ENCODE results near the gene ZSCAN5C.
"Not testable (repeated sequence)": the region's sequence is repeated elsewhere in the genome, so short reads cannot be mapped to it uniquely, and the experiment has no call there.

The ZSCAN5C gene

DNA sequence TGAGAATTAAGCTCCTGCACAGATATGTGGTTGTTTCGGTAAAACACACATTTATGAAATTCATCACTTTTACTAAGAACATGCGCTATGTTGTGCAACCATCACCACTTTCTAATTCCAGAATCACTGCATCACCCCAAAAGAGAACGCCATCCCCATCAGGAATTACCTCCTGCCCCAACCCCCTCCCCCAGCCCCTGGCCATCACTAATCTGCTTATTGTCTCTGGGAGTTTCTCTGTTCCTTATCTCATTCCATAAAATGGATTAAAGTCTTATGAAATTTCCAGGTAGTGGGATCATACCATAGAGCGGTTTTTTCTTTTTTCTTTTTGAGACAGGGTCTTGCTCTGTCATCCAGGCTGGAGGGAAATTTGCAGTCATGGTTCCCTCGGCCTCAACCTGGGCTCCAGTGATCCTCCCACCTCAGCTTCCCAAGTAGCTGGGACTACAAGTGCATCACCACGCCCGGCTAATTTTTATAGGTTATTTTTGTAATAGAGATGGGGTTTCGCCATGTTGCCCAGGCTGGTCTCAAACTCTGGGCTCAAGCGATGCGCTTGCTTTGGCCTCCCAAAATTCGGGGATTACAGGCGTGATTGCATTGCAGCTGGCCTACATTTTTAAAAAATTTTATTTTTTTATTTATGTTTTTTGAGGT, 8.0 kb upstream of the ZSCAN5C start:
- no peak for FAIRE-seq

DNA sequence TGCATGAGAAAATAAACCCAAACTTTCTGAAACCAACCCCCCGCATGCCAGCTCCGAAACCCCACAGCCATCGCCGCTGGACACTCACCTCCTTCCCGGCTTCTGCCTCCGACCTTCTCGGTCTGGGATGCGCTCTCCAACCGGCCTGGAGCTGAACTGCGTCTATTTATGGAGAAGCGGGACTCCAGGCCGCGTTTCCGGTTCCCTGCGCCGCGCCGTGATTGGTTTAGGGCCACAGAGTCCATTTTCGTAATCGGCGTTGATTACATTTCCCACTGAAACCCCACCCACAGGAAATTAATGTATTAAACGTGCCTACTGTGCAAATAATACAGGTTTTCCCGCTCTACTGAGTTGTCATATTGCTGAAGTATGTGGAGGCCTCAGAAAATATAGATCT, 4.4 kb upstream of the ZSCAN5C start, which contains the start of gene ZSCAN5B:
ZSCAN5B (minus strand) TSS at position 138 of the 400 bp plus-strand sequence. CDS start 4,731 bp downstream, outside the sequence.
- not testable (repeated sequence) for FAIRE-seq

DNA sequence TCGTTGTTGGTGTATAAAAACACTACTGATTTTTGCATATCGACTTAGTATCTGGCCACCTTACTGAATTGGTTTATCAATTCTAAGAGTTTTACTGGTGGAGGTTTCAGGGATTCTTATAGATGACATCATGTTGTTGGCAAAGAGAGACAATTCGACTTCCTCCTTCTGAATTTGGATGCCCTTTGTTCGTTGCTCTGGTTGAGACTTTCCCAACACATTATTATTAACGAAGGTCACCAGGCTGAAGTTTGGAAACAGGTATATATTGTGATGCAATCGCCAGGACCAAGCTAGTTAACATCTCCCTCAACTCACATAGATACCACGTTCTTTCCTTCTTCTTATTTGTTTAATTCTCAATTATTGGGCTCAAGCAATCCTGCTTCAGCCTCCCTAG, 2.4 kb upstream of the ZSCAN5C start:
- no peak for FAIRE-seq

DNA sequence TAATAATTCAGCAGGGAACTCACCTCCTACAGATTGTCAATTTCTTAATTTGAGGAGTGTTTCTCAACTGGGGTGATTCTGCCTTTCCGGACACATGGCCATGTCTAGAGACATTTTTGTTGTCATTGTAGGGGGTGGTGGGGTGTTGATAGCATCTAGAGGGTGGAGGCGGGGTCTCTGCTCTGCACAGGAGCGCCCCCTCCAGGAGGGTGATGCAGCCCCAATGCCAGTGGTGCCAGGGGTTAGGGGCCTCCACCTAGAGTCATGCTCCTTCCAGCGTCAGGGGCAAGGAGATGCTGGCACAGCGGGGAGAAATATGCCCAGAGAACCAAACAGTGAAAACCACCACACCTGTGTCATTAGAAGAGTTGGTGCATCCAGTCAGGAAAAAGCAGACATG, 5.5 kb downstream of the ZSCAN5C start:
- FAIRE-seq = not testable (repeated sequence)

DNA sequence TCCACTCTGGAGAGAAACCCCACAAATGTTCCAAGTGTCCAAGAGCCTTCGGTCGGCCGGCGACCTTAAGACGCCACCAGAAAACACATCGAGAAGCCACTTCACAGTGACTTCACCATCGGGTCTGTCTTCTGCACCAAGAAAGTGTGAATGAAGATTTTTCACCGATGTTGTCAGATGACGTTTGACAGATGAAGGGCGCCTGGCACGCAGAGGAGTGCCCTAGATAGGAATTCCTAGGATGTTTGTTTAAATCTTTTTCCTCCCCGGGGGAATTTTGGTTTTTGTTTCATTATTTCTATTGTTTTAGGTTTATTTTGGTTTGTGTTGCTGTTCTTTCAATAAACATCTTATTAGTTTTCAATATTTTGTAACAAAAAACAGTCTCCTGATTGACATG, 7.0 kb downstream of the ZSCAN5C start:
- FAIRE-seq = no peak

DNA sequence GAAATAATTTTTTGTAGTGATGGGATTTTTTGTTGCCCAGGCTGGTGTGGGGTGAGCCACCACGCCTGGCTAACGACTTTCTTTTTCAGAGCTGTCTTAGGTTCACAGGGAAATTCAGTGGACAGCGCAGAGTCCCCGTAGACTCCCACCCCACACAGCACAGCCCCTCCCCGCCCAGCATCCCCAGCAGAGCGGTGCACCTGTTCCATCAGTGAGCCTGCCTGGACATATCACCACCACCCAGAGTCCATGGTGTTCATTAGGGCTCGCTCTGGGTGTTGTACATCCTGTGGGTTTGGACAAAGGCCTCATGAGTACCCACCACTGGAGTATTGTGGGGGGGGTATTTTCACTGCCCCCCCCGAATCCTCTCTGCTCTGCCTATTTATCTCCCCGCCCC, 8.0 kb downstream of the ZSCAN5C start:
- not testable (repeated sequence) for FAIRE-seq

DNA sequence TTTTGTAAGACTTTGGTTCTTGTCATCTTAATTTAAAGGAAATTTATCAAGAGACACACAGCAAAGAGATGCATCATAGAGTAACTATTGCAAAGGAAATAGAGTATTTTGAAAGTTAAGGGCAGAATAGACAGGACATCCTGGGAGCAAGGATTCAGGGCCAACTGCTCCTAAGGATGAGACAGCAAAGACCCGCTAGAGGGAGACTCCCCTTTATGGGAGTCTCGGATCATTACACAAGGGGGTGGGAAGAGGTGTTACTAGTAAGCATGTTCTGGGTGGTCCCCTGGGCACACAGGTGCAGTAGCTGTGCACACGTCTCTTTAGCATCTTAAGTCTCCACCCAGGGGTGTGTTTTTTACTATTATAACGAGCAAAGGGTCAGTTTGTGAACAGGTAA, 9.6 kb downstream of the ZSCAN5C start:
- FAIRE-seq = no peak

DNA sequence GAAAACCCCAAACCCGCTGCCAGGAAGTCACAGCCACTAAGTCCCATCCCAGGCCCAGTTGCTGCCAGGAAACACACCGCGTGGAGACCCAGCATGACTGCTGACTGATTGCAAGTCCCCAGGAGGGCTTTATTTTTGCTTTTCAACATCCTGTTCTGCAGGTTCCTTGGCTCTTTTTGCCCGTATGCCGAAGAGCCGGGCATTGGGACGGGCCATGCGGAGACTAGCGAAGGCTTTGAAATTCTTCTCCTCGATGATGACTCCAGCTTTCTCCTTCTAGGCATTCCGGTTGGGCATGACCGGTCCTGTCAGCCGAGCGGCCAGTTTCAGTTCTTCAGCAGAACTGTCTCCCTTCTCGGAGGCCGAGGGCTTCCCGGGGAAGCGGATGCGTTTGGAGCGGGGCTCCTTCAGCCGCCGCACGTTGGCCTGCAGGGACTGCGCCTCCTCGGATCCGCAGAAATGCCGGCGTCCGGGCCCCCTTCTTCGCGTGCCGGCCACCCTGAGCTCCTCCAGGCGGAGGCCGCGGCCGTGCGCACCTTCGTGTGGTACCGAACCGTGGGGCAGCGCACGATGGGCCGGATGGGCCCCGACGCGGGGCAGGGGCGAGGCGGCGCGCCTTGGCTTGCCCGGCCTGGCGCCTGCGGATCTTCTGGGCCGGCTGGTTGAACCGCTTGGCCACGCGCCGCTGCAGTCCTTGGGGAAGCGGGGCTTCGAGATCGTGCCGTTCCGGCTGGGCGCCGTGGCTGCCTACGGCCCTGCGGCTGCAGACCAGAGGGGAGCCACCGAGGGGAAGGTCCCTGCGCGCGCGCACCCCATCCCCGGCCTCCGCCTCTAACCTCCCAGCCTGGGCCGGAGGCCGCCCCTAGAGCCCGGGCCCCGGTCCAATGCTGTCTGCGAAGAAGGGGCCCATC, 15.2 kb downstream of the ZSCAN5C start:
- no peak for FAIRE-seq

DNA sequence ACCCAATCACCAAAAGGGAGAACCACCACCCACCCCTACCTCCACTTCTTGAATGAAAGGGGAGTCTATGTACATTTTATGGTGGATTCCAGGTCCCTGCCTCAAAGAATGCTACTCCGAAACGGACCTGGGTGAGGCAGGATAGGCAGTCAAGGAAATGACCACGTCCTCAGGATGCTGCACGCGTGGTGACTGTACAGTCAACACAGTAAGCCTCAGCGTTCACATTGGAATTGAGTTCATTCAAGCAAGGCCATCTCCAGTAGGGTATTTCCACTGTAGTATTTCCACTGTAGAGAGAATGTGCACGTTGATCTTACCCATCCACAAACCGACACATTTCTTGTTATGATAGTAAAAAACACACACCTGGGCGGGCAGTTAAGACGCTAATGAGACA, 16.9 kb downstream of the ZSCAN5C start:
- FAIRE-seq = no peak

DNA sequence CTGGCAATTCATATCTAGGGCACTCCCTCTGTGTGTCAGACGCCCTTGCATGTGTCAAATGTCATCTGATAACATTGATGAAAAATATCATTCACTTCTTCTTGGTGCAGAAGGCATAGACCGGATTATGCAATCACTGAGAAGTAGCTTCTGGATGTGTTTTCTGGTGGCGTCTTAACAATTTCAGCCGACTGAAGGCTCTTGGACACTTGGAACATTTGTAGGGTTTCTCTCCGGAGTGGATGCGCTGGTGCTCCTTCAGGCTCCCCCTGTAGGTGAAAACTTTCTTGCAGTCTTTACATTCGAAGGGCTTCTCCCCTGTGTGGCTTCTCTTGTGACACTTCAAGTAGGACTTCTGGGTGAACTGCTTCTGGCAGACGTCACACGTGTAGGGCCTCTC, 19.4 kb downstream of the ZSCAN5C start:
- not testable (repeated sequence) for FAIRE-seq

DNA sequence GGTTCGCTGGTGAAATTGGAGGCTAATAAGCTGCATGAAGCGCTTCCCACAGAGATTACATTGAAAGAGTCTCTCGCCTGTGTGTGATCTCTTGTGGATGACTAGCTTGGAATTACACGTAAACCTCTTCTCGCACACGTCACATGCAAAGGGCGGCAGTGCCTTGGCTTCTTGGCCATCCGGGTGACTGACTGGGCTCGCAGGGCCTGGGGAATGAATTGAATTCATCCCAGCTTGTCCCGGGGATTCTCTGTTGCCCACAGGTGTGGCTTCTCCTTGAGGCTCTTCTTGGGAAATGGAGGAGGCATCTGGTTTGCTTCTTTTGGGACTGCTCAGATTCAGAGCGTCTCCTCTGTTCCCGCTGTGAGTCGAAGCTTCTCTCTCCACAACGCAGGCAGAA, 19.8 kb downstream of the ZSCAN5C start:
- FAIRE-seq = no peak

DNA sequence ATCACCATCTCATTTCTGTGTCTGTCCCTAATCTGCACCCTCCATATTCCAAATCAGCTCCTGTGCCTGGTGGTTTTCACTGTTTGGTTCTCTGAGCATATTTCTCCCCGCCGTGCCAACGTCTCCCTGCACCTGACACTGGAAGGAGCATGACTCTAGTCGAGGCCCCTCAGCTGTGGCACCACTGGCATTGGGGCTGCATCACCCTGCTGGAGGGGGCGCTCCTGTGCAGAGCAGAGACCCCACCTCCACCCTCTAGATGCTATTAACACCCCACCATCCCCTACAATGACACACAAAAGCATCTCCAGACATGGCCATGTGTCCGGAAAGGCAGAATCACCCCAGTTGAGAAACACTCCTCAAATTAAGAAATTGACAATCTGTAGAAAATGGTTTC, 20.8 kb downstream of the ZSCAN5C start:
- FAIRE-seq = no peak

DNA sequence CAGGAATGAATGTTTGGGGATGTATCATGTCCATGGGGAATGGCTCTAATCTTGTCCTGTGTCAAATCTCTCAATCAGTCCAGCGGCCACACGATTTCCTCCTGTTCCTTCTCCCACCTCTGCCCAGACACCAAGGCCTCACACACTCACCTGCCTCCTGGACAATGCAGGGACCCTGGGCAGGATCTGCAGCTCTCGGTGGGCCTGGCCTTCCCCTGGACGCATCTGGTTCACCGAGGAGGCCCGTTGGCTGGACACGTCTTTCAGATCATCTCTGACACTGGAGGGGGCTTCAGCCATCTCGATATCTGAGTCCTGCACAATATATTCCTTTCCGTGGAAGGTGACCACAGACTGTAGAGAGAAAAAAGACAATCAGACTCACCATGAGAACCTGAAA, 21.4 kb downstream of the ZSCAN5C start:
- no peak for FAIRE-seq

DNA sequence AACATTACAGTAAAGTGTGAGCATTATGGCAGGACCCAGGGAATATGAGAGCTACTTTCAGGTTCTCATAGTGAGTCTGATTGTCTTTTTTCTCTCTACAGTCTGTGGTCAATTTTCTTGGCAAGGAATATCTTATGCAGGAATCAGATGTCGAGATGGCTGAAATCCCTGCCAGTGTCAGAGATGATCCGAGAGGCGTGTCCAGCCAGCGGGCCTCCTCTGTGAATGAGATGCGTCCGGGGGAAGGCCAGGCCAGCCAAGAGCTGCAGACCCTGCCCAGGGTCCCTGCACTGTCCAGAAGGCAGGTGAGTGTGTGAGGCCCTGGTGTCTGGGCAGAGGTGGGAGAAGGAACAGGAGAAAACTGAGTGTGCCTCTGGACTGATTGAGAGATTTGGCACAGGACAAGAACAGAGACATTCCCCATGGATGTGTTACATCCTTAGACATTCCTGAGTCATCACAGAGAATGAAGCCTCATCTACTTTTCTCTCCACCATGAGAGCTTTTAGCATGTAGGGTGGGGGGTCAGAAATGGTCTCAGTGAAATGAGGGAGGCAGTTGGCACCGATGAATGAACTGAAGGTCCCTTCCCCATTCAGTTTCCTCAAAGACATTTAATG, 43.2 kb downstream of the ZSCAN5C start:
- FAIRE-seq = no peak

DNA sequence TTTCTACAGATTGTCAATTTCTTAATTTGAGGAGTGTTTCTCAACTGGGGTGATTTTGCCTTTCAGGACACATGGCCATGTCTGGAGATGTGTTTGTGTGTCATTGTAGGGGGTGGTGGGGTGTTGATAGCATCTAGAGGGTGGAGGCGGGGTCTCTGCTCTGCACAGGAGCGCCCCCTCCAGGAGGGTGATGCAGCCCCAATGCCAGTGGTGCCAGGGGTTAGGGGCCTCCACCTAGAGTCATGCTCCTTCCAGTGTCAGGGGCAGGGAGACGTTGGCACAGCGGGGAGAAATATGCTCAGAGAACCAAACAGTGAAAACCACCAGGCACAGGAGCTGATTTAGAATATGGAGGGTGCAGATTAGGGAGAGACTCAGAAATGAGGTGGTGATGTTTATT, 43.7 kb downstream of the ZSCAN5C start:
- not testable (repeated sequence) for FAIRE-seq

DNA sequence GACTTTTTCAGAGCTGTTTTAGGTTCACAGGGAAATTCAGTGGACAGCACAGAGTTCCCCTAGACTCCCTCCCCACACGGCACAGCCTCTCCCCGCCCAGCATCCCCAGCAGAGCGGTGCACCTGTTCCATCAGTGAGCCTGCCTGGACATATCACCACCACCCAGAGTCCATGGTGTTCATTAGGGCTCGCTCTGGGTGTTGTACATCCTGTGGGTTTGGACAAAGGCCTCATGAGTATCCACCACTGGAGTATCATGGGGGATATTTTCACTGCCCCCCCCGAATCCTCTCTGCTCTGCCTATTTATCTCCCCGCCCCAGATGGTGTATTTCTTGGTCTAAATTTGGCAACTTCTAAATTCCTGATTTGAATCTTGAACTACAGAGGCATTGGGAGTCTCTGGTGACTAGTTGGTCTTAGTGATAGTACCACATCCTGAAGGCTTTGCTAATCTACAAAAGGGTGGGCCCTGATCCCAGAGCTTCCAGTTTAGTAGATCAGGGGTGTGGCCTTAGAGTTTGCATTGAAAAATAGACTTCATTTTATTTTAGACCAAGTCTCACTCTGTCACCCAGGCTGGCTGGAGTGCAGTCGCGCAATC, 46.8 kb downstream of the ZSCAN5C start:
- FAIRE-seq = not testable (repeated sequence)

DNA sequence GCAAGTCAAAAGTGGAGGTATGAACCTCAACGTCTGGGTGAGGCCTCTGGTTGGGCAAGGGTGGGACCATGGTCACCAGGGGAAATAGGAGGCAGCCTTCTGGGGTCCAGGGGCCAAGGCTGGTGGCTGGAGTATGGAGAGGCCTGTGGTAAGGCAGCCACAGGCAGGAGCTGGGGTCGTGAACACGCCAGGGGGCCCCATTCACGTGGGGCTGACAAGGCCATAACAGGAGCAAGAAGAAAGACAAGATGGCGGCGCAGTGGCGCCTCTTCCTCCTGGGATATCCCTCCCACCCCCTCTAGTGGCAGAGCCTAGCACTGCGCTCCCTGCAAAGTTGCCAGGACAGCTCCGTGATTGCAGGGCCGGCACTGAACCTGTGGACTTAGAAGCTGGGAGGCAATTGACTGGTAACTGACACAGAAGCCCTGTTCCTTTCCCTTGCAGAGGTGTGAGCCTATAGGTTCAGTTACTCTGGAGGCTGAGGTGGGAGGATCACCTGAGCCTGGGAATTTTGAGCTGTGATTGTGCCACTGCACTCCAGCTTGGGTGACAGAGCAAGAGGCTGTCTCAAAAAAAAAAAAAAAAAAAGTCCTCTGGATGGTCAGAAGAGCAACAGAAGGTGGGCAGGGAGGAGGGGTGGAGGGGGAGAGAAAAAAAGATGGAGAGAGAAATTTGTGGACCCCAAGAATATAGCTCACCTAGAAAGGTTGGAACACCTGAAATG, 50.8 kb downstream of the ZSCAN5C start:
- FAIRE-seq = no peak

DNA sequence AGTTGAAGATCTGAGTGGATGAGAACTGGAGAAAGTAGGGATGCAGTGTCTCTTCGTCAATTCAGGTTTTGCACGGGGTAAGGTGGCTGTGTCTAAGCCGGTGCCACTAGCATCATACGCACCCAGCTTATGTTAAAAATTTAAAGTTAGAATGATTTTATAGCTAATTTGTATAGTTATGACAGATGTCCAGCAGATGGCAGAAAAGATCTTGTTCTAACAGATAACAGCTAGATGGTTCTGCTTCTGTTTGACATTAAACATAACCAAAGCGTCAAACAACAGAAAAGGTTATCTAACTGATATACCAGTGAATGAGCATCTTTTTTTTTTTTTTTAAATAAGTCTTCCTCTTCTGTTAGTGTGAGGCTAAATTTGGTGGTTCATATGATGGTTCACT, 51.7 kb downstream of the ZSCAN5C start:
- FAIRE-seq = peak; percentile 100

DNA sequence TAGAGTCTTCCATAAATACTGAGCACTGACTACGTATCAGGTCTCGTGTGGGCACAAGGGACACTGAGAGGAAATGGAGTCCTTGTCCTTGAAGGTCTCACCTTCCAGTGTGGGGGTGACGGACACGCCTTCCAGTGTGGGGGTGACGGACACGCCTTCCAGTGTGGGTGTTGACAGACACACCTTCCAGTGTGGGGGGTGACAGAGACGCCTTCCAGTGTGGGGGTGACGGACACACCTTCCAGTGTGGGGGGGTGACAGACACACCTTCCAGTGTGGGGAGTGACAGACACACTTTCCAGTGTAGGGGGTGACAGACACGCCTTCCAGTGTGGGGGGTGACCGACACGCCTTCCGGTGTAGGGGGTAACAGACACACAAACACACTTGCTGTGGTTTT, 56.2 kb downstream of the ZSCAN5C start:
- FAIRE-seq = no peak
